COR-L47 (cell line): Measurements from ENCODE around the gene GPR35.

Source experiments
- DNase-seq: peaks from one replicate; lab custom pipeline; 2025; lab: John Stamatoyannopoulos, UW

Gene GPR35, protein sequence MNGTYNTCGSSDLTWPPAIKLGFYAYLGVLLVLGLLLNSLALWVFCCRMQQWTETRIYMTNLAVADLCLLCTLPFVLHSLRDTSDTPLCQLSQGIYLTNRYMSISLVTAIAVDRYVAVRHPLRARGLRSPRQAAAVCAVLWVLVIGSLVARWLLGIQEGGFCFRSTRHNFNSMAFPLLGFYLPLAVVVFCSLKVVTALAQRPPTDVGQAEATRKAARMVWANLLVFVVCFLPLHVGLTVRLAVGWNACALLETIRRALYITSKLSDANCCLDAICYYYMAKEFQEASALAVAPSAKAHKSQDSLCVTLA

DNA sequence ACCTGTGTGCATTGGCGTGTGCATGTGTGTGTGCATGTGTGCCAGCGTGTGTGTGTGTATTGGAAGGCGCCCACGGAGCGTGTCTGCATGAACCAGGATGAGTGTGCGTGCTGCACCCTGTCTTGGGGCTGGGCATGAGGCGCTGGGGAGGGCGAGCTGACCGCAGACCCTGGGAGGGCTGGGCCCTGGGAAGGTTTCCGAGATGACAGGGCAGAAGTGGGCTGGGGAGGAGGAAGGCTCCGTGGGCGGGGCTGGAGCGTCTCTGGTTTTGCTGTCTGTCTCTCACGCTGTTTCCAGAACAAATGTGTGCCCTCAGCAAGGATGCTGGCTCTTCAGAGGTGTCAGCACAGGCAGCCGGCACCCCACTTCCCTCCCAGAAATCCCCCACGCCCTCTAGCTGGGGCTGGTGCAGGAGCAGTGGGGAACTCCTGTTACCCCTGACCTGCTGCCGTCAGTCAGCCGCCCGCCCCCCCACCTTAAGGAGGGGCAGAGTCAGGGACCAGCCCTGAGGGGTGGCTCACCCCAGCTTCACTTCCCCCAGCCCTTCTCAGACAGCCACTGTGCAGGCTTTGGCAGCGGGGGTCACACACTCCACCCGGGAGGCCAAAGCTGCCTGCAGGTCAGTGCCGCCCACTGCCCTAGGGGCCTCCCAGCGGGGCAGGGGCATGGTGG, at the start of gene GPR35:
GPR35 (plus strand) TSS at position 531 of the 672 bp plus-strand sequence. CDS start 4,473 bp downstream, outside the sequence.
- DNase-seq = no peak

DNA sequence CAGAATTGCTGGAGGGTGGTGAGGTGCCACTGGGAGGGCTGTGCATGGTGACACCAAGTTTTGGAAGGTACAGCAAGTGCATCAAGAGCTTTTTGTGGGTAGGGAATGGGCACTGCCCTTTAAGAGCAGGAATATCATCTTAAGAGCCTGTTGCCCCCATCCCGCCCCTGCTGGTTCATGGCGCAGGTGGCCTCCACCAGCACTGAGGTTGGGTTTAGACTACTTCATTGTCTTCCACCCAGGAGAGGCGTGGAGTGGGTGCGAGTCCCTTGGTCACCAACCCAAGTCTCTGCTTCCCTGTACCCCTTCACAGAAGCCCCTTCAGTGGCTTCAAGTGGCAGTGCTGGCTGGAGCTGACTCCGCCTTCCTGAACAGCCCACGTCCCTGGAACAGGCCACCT, 49.2 kb upstream of the GPR35 start:
- DNase-seq = no peak

DNA sequence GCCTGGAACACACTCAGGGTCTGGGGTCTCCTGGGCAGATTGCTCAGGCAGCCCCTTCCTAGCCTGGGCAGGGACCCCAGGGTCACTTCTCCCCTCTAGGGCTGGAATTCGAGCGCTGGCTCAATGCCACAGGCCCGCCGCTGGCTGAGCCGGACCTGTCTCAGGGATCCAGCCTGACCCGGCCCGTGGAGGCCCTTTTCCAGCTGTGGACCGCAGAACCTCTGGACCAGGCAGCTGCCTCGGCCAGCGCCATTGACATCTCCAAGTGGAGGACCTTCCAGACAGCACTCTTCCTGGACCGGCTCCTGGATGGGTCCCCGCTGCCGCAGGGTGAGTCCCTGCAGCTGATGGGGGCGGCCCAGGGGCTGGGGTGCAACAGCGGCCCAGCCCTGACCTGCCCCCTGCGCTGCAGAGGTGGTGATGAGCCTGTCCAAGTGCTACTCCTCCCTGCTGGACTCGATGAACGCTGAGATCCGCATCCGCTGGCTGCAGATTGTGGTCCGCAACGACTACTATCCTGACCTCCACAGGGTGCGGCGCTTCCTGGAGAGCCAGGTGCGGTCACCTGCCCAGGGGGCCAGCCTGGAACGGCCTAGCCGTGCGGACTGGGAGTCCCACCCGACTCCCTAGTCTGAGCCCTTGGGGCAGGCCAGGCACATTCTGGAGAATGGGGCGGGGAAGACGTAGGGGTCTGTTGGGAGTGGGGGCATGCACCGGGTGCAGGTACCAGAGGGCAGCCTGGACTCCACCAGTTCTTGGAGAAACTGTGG, 48.7 kb upstream of the GPR35 start:
- no peak for DNase-seq

DNA sequence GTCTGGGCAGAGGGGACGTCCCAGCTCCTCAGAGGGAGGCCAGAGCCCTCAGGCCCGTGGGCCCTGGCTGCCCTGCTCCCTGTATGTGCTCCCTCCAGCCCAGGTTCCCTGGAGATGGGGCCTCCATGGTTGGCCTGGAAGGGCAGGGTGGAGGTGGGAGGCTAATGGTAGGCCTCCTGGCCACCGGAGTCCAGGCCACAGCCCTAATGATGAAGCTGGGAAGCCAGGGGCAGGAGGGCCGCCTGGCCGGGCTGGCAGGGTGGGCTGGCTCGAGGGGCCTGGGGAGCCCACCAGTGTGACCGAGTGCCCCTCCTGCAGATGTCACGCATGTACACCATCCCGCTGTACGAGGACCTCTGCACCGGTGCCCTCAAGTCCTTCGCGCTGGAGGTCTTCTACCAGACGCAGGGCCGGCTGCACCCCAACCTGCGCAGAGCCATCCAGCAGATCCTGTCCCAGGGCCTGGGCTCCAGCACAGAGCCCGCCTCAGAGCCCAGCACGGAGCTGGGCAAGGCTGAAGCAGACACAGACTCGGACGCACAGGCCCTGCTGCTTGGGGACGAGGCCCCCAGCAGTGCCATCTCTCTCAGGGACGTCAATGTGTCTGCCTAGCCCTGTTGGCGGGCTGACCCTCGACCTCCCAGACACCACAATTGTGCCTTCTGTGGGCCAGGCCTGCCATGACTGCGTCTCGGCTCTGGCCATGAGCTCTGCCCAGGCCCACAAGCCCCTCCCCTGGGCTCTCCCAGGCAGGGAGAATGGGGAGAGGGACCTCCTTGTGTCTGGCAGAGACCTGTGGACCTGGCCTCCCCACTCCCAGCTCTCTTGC, 47.8 kb upstream of the GPR35 start:
- no peak for DNase-seq

DNA sequence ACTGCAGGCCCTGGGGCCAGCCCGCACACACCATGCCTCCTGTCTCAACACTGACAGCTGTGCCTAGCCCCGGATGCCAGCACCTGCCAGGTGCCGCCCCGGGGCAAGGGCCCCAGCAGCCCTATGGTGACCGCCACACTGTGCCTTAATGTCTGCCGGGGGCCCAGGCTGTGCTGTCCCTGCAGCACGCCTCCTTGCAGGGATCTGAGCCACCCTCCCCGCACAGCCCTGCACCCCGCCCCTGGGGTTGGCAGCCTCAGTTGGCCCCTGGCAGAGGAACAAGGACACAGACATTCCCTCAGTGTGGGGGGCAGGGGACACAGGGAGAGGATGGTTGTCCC, 47.2 kb upstream of the GPR35 start:
- DNase-seq = no peak

DNA sequence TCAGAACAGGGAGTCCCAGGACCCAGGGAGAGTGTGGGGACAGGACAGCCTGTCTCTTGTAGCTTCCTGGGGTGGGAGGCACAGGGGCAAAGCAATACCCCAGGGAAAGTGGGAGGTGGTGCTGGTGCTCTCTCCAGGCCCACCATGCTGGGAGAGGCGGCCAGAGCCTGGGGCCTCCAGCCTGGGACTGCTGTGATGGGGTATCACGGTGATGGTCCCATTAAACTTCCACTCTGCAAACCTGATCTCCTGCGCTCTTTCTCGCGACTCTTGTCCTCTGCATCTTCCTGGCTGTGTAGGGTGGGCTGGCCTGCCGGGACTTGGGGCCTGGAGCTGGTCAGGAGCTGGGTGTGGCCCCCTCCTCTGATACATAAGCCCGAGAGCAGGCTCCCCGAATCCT, 46.8 kb upstream of the GPR35 start:
- no peak for DNase-seq

DNA sequence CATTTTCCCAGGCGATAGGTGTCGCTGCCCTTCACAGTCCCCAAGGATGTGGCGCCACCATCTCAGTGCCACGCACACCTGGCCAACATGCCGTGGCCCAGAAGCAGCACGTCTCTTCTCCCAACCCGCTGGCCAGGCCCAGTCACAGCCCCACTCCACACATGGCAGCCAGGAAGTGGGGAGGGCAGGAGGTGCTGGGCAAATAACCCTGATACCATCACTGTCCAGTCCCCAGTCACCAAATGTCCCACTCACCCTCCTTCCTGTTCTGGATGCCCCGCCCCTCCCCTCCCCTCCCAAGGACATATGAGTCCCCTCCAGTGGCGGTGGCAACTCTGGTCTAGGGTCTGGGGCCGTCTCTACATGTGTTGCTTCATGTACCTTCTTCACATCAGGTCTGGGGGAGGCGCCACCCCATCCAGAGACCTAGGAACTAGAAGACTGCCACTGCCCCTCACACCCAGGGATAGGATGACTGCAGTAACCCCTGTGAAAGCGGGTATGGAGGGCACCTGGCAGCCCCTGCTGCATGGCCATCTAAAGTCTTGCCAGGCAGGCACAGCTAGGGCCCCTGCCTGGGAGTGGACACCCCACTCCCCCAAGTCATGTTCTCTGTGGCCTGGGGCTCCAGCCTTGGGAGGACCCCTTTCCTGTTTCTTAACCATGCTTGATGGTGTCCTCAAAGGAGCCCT, 46.1 kb upstream of the GPR35 start:
- DNase-seq = no peak

DNA sequence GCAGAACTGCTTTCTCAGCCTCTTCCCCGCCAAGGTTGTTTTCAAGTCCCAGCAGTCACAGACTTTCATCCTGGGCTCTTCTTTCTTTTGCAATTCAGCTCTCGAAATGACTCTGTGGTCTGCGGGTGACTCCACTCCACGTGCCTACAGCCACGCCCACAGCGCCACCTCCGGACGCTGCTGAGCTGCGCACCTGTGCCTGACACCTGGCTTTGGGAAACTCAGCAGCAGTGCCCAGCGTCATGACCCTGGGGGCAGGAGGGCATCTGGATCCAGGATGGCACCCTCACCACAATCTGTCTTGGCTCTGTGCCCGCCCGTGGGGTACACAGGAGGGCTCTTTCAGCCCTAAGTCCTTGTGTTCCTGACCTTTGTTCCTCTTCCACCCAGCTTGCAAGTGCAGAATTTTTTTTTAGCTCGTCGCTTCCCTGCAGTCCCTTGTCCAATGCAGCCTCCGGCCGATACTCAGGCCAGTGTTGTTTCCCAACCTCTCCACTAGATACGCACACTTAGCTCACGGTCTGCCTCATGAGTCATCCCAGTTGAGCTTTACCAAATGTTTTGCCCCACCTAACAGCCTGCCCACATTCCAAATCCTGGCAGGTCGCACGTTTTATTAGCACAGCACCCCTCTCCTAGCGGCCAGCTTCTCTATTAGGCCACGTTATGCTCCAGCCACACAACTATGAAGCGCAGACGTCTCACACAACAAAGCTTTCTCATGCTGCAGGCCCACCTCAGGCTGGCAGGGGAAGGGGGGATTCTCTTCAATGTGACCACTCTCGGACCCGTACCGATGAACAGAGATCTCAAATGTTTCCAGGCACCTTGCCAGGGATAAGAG, 45.3 kb upstream of the GPR35 start:
- no peak for DNase-seq

DNA sequence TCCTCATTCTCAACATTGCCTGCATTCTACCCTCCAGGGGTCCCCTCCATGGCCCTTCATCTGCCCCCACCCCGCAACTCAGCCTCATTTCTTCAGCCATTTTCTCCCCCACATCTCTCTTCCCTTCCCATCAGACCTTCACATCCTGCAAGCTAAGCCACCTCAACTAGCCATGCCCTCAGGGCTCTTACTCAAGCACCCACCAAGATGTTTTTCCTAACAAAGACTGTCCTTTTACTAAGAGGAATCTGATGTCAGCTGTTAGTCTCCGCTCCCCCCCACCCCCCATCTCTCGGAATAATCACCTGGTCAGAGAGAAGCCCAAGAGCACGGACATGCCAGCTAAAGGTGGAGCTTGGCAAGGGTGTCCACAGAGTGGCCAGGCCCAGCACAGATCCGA, 43.5 kb upstream of the GPR35 start:
- DNase-seq = no peak

DNA sequence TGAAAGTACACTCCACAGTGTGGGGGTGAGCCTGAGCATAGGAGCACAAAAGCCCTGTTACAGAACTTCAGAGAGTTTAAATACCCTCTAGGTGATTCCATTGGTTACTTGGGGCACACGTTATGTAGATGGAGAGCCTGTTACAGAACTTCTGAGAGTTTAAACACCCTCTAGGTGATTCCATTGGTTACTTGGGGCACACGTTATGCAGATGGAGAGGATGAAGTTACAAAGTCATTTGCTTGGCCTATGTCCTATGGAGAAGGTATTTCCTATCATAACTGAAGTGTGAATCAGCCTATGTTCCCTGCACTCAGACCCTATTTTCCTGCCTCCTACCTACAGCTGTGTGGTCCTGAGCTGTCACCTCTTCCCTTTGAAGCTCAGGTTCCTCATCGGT, 42.5 kb upstream of the GPR35 start:
- DNase-seq = no peak

DNA sequence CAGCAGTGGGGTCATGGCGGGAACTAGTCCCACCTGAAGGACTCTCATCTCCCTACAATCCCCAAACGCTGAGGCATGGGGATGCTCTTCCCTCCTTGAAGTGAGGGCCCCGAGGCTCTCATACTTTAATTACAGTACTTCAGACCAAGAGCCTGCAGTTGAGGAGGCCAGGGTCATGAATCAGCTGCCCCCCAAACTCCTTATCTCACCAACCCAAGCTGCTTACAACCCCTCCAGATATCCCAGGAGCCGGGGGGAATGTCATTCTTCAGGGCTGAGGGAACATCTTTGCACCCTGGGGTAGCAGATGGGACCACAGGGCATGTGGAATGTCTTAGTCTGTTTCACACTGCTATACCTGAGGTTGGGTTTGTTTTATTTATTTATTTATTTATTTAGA, 41.5 kb upstream of the GPR35 start:
- no peak for DNase-seq

DNA sequence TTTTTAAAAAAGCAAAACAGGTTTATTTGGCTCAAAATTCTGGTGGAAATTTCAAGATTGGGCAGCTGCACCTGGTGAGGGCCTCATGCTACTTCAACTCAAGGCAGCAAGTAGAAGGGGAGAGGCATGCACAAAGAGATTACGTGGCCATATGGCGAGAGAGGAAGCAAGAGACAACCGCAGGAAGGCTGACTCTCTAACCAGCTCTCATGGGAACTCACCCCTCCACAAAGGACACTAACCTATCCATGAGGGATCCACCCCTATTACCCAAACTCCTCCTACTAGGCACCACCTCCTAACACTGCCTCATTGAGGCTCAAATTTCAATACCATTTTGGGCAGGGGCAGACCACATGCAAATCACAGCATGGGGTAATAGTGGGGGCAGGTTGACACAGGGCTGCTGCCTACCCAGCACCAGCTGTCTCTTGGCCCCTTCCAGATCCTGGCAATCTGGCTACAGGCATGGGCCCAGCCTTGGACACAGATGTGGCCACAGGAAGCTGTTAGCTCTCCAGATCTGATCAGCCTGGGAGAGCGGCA, 40.7 kb upstream of the GPR35 start:
- DNase-seq = no peak

DNA sequence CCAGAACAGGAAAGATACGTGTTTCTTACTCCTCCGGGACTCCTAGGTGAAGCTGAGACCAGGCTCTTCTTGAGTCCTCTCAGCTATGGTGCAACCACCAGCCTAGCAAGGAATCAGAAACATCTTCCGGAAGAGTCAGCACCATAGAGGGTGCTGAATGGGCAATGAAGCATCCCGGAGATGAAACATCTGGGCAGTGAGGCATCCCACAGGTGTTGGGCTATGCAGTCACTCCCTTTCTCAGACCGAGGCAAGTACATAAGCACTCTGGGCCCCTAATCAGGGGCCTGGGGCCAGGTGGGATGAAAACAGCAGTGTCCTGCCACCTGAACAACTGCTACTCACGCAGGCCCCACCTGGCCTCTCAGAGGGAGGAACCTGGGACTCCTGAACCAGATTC, 40.2 kb upstream of the GPR35 start:
- DNase-seq = no peak

DNA sequence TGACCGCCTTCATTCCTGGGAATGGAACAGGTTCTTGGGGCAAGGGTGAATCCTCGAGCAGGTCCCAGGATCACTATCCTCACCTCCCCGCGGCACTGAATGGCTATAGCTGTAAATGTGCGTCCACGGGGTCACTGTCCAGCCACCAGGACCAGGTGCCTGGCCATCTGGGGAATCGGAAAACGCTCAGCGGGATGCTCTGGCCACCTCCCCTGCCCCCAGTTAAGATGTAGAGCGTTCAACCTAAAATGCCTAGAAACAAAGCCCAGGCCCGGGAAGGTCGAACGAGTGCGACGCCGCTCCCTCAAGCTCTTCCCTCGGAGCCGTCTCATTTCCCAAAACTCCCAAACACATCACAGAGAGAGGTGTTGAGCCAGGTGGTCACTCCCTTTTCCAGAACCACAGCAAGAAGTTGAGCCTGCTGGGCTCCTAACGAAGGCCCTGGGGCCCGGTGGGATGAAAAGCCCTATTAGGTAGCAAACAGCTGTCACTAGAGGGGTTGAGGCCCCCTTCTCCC, 39.5 kb upstream of the GPR35 start:
- no peak for DNase-seq

DNA sequence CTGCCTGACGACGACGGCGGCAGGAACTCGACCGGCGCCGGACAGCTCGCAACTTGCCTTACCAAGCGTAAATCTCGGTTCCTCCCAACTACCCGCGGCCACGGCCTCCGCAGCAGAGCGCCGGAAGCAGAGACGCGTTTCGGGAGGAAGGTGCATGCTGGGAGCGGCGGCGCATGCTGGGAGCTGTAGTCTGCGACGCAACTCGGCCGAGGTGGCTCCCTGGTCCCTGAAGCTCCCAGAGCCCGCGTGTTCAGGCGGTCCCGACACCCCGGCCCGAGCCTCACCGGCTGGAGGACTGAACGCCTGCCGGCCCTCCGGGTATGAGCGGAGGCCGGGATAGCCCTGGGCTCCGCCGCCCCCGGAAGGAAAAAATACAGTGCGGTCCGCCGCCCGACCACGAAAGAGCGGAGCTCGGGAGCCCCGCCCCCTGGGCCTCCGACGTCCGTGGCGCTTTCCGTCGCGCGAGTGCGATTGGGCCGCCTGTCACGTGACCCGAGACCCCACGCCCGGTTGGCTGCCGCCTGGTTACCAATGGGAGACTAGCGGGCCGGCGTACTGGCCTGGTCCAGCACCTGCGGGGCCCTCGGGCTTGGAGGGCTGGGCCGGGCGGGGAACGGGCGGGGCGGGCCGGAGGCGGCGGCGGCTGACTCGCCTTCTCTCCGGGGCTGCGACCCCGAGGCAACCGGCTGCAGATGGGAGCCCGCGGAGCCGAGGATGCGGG, 38.9 kb upstream of the GPR35 start, which contains the start of gene CAPN10:
CAPN10 (plus strand) TSS at position 537 of the 721 bp plus-strand sequence; CDS start at position 715, 178 bp downstream.
- DNase-seq = peak; percentile 85

DNA sequence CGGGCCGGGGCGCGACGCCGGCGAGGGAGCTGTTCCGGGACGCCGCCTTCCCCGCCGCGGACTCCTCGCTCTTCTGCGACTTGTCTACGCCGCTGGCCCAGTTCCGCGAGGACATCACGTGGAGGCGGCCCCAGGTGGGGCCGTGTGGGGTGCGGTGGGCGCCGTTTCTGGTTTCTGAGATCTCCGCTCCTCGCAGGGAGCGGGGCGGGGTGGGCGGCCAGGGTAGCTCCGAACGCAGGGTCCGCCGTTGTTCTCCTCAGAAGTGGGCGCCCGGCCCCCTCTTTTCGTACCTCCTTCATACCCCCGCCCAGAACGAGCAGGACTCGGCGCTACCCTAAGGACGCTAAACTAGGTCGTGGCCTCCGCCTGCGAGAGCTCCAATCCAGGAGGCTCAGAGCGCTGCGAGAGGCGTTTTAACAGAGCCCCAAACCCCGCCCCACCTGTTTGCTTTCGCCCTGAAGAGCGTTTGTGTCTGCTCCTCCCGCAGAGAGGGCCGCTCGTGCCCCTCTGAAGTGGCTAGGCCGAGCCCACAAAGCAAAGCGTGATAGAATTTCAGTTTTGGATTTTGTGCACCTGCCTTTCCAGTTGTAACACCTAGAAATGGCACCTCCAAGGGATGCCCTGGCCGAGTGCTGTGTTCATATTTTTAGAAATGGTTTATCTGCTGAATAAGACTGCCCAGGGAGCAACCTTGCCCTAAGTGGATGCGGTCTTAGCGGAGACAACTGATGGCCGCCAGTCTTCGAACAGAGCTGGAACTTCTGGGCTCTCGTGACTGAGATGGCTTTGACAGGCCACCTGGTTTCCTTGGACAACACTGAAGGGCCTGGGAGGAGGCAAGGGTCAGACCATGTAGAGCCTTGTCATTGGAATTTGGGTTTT, 38.1 kb upstream of the GPR35 start:
- no peak for DNase-seq

DNA sequence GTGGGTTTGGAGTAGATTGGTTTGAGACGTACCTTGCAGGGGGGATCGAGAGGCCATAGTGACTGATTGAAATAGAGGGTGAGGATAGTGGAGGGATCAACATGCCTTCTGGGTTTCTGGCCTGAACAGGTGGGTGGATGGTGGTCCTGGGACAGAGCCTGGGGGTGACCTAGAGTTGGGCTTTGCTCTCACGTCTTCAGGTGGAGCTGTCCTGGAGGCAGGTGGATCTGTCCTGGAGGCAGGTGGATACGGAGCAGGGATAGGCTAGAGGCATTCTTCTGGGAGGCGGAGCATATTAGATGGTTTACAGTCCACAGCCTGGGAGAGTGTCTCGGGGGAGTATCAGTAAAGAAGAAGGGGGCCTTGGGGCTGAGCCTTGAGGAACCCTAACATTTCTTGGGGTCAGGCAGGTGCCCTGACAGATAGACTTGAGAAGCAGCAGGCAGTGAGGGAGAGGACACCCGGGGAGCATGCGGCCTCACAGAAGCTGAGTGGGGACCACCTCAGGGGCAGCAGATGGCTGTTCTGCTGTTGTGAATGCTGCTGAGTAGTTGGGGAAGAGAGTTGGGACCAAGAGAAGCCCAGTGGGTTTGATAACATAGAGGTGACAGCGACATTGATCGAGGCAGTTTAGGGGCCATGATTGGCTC, 37.1 kb upstream of the GPR35 start:
- no peak for DNase-seq

DNA sequence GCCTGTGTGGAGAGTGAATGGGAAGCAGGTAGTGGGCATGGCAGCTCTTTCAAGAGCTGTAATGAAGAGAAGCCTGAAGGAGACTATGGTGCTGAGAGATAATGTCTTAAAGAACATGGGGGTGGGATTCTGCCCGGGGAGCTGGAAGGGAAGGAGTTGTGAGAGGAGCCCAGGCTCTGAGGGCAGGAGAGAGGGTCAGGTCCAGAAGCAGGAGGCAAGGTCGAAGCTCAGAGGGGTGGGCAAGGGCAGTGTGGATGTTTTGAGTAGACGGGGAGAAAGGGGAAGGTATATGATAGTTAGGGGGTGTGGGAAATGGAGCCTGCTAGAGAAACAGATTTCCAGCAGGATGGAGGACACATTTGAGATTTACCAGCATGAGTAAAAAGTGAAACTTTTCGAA, 36.6 kb upstream of the GPR35 start:
- no peak for DNase-seq
